GM18907 (cell line): ENCODE measurements around the gene MIER1.
"Not testable (repeated sequence)": the region's sequence is repeated elsewhere in the genome, so short reads cannot be mapped to it uniquely, and the experiment has no call there.

Source experiments
- ATAC-seq: cut with Tn5 transposase; IDR thresholded peaks from one replicate; pipeline ENCODE4 v1.9.1; 2021; ENCODE audit warnings: mild to moderate bottlenecking, moderate library complexity; ENCODE audit not compliant: unreplicated experiment

The MIER1 gene

DNA sequence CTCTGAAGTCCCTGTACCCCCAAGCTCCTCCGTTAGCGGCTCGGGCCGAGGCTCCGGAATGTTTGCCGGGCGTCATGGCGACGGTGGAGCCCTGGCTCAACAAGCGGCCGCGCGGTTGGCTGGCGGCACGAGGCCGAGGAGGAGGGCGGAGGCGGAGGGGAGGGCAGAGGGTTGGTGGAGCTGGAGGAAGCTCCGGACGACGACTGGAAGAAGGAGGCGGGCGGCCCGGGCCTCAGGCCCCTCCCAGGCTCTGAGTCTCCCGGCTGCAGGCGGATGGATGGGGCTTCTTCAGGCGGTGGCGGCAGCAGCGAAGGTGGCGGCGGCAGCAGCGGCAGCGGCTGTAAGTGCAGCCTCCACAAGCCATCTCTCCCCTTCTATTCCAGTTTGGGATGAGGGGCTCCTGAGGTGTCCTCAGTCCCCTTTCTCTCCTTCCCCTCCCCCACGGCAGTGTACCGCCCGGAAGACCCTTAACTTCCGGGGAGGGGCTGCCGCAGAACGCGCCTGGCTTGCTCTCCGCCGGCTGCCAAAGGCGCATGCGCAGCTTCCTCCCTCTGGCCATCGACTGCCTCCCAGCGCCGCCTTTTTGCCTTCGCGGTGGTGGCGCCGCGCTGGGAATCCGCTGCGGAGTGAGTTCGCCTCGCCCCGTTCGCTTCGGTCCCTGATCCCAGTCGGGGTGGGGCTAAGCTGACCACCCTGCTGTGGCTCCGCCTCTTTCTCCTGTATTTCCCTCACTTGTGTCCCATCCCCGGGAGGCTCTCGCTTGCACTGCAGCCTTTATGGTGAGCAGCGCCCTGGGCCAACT, at the start of gene MIER1, which contains the start of gene DNAI4:
Gene MIER1 (plus strand): TSS at position 235 of the 802 bp plus-strand sequence. CDS start 39 bp downstream, at position 274.
Gene DNAI4 (minus strand): TSS at position 101 of the 802 bp plus-strand sequence. CDS start 25 bp downstream, at position 76.
- peak; percentile 97 for ATAC-seq

DNA sequence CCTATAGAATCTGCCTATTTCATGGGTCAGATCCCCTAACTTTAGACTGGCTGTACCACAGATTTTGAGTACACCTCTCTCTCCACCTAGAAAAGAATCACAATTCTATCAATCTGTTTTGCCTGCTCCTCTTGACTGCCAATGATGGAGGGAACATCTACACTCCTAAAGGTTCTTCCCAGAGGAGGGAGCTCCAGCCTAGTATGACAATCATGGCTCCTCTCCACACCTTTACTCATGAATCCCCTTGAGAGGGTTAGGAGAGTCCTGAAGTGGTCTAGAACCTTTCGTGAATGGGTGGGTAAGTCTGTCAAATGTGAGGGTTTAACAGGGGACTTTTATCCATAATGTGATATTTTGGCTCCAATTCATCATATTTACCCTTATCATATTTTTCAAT, 48.1 kb upstream of the MIER1 start:
- no peak for ATAC-seq

DNA sequence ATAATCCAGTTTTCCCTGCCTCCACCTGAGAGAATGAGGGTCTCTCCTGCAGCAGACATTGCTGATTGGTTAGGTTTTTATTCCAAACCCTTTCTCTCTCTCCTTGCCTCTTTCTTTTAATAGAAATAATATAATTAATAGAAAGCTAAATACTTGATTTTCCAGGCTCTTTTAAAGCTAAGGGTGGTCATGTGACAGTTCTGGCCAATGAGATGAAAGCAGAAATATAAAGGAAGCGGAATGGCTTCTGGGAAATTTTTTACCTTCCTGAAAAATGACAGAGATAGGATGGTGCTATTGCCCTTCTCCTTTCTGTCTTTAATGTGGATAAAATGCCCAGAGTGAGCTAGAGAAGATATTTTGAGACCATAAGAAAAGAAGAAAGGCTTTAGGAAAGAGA, 35.8 kb upstream of the MIER1 start:
- no peak for ATAC-seq

DNA sequence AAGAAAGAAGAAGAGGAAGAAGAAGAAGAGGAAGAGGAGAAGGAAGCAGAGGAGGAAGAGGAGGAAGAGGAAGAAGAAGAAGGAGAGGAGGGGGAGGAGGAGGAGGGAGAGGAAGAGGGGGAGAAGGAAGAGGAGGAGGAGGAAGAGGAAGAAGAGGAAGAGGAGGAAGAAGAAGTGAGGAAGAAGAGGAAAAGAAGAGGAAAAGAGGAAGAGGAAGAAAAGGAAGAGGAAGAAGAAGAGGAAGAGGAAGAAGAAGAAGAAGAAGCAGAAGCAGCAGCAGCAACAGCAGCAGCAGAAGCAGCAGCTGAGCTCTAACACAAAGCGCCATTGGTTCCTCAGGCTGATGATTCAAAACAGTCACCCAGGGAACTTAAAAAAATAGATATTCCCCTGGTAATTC, 34.2 kb upstream of the MIER1 start:
- no peak for ATAC-seq

DNA sequence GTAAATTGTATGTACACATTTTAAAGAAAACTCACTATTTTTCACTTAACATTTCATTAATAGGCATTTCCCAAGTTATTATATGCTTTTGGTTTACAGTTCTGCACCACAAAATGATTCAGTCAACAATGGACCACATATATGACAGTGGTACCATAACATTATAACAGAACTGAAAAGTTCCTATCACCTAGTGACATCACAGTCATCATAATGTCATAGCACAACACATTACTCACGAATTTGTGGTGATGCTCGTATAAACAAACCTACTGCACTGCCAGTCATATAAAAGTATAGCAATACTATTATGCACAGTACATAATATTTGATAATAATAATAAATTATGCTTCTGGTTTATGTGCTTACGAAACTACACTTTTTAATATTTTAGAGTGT, 31.1 kb upstream of the MIER1 start:
- ATAC-seq, result no peak

DNA sequence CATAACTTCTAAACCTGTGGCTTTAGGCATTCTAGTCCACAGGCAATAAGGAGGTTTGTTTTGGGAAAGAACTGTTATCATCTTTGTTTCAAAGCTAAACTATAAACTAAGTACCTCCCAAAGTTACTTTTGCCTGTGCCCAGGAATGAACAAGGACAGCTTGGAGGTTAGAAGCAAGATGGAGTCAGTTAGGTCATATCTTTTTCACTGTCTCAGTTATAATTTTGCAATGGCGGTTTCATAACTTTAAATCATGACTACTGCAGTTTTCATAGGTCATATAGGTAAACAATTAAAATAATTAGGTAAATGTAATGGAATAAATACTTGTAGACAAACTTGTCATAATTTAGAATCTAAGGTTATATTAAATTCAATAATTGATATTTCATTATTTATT, 9.6 kb upstream of the MIER1 start:
- ATAC-seq, result not testable (repeated sequence)

DNA sequence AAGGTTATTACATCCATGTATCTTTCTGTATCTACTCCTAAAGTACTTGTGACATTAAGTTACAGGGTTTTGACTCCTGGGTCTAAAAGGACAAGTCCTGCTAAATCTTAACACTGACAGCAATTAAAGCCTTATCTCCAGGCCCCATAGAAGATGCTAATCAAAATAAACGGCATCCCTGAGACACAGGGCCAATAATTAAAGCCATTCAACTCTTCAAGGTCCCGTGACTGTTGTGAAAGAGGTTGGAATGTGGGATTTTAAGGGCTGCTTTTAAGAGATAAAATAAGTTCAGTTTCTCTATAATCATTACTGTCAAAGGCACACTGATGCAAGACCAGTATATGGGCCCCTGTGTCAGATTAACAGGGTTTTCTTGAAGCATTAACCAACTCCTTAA, 8.5 kb upstream of the MIER1 start:
- ATAC-seq, result no peak

- no peak for ATAC-seq
Measured at GRCh38 chr1:66917476-66917875, 7.3 kb upstream of the MIER1 start.

DNA sequence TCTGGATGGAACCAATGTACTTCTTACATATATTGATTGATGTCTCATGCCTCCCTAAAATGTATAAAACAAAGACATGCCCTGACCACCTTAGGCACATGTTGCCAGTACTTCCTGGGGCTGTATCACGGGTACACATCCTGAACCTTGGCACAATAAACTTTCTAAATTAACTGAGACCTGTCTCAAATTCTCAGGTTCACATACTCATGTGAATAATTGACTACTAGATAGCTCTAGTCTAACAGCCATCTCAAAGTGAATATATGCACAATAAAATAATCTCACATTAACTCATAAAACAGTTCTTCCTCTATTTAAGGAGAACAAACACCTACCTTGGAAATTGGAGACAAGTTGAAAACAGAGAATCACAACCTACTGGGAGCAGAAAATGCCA, 5.7 kb upstream of the MIER1 start:
- no peak for ATAC-seq

- ATAC-seq, result no peak
Measured at GRCh38 chr1:66919828-66920227, 5.0 kb upstream of the MIER1 start.

GRCh38 chr1:66920543-66920942, 4.2 kb upstream of the MIER1 start:
- ATAC-seq, result no peak

DNA sequence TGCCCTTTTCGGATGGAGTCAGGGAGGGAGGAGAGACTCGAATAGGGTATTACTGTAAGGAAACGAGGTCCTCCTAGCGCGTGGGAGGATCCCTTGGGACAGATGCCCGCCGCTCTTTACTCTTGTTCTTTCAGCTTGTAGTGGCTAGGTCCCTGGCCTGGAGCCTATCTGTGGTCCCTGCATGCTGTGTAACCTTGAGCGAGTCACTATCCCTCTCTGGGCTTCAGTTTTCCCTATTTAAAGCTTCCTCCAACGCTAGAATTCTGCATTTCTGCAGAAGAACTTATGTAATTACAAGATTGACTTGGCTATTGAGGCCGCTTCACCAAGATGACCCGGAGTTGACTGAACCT, 744 bp downstream of the MIER1 start:
- peak; percentile 2 for ATAC-seq

GRCh38 chr1:66925944-66926343, 1.2 kb downstream of the MIER1 start:
- ATAC-seq, result no peak

GRCh38 chr1:66927528-66927927, 2.7 kb downstream of the MIER1 start:
- no peak for ATAC-seq

DNA sequence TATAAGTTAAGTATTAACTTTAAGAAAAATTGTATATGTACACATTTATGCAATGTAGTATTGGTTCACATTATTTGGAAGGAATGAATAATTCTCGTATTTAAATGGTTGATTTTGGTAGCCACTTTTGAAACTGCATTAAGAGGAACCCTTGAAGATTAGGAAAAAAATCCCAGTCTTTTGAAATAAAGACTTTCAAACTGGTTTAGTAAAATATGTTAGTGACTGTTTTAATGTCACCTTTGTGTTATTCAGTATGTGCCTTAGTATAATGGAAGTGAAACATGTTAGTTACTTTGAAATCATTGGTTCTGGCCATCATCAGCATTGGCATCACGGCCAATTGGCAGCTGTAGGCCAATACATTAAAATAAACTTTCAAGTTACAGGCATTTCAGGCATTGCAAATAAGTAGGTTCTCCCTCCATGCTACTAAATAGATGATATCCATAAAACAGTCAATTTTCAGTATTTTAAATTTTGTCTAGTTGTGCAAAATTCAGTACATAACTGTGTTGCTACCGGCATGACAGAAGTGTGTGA, 4.4 kb downstream of the MIER1 start:
- ATAC-seq, result no peak

- no peak for ATAC-seq
Measured at GRCh38 chr1:66929691-66929998, 4.9 kb downstream of the MIER1 start.

- peak; percentile 75 for ATAC-seq
Measured at GRCh38 chr1:66929999-66930822, 5.4 kb downstream of the MIER1 start.

DNA sequence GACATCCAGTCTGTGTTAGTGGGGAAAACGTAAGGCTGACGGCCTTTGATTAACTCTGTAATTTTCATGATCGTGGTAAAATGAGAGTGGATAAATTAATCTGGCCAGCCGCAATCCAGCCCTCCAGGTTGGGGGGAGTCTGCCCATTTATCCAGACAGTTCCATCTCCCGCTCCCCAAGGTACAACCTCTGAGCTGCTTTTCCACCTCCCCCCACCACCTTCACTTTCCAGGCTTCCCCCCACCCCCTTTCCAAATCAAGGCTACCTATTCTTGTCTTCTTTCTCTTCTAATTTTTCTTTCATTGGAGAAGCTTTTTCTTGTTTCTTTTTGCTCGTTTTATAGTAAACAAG, 6.0 kb downstream of the MIER1 start:
- no peak for ATAC-seq

- no peak for ATAC-seq
Measured at GRCh38 chr1:66931590-66931989, 6.8 kb downstream of the MIER1 start.

DNA sequence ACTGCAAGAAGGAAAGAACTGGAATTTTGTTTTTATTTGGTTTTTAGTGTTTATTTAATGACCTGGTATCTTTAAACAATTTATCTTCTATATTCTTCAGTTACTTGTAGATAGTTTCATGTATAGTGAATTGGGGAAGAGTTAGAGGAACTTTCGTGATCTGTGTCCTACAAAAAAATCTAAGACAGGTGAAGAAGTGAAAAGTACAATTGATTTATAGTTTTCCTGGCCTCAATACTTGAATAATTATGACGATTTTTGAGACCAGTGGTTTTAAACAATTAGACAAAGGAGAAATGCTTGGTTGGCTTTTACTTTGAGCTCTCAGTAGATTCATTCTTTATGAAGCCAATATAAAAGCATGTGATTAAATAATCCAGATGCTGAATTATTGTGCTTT, 7.5 kb downstream of the MIER1 start:
- no peak for ATAC-seq

GRCh38 chr1:66933887-66934700, 9.3 kb downstream of the MIER1 start:
- ATAC-seq, result no peak
